GM19467 (cell line): Measurements from ENCODE around the gene CBR3.
"Not testable (repeated sequence)": the region's sequence is repeated elsewhere in the genome, so short reads cannot be mapped to it uniquely, and the experiment has no call there.

ENCODE experiments used
- ATAC-seq: cut with Tn5 transposase; IDR thresholded peaks from one replicate; pipeline ENCODE4 v1.9.1; 2021; ENCODE audit warnings: mild to moderate bottlenecking, moderate library complexity; ENCODE audit not compliant: unreplicated experiment

Gene CBR3

DNA sequence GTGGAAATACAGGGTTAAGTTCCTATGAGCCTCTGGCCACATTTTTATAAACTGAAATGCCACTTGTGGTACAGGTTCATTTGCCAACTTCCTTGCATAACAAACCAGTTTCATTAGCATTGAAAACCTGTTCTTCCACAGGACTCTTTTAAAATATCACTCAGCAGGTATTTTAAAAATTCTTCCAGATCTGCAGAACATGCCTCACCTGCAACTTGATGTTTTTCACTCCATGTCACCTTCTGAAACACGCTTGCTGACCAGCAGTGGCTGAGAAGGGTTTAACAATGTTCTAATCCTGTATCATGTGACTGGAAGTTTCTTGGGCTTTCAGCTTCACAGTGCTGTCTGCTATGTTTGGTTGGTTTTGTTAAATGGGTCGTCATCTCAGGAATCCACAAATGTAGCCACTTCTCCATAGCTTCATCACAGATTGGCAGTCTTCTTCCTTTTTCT, 17.6 kb upstream of the CBR3 start:
- no peak for ATAC-seq

- no peak for ATAC-seq
Observed at GRCh38 chr21:36120304-36120888, 14.5 kb upstream of the CBR3 start.

DNA sequence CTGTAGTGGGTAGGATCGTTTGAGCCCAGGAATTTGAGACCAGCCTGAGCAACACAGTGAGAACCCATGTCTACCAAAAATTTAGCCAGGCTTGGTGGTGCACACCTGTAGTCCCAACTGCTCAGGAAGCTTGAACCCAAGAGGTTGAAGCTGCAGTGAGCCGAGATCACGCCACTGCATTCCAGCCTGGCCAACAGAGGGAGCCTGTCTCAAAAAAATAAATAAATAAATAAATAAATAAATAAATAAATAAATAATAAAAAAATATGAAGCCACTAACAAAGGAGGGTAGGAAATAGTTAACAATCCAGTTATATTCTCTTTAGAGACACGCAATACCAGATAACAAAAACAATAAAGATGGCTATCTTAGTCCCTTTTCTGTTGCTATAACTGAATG, 11.9 kb upstream of the CBR3 start:
- ATAC-seq, result no peak

DNA sequence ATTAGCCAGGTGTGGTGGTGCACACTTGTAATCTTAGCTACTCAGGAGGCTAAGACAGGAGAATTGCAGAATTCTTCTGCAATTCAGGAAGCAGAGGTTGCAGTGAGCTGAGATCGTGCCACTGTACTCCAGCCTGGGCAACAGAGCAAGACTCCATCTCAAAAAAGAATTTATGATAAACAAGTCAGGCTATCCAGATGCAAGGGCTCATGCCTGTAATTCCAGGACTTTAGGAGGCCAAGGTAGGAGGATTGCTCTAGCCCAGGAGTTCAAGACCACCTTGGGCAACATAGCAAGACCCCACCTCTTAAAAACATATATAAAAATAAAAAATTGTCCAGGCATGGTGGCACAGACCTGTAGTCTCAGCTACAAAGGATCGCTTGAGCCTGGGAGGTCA, 10.5 kb upstream of the CBR3 start:
- no peak for ATAC-seq

- ATAC-seq, result no peak
Observed at GRCh38 chr21:36125512-36126207, 9.2 kb upstream of the CBR3 start.

DNA sequence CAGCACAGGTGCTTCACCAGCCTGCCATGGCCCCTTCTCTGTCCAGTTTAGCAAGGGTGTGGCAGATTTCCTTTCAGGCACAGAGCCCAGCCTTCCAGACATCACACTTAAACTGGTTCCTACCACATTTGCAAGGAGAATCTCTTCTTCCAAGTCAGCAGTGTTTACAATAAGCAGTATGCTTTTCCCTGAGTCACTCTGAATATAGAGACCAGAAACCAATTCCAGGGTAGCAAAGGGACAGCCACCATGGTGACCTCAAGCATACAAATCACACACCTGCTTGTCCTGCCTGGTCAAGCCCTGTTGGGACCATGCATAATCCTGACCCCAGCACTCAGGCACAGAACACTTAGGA, 8.7 kb upstream of the CBR3 start:
- no peak for ATAC-seq

DNA sequence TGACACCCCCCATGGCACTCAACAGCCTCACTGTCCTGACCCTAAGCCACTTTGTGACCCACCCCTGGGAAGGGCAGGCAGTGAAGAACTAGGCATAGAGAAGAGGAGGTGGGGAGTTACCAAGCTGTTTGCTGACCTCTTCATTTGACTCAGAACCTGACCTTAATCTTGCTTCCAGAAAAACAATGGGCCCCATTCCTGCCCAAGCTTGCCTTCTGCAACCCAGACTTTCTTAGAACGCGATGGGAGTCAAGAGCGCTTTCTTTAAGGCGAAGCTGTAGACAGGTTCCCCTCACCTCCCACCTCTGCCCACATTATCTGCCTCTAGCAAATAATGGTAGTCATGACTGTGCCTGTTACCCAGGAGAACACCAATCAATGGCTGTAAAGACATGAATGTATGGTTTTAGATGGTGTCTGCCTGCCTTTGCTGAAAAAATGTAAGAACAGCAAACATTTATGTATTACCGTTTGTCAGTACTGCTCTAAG, 8.2 kb upstream of the CBR3 start:
- no peak for ATAC-seq

DNA sequence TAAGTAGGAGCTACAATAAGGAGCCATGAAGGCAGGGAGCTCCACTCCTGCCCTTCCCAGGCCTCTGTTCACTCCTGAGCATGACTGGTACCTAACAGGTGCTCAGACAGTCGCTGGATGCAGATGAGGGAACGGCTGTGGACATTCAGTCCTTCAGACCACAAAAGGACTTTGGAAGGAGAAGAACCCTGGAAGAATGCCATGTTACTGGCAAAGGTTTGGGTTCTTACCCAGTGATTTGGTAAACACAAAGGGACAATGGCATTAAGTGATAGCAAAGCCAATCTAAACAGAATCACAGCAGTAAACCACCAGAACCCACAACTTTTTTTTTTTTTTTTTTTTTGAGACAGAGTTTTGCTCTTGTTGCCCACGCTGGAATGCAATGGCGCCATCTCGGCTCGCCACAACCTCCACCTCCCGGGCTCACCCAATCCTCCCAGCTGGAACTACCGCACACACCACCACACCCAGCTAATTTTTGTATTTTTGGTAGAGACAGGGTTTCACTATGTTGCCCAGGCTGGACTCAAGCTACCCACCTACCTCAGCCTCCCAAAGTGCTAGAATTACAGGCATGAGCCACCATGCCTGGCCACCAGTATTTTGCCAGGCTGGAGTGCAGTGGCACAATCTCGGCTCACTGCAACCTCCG, 7.5 kb upstream of the CBR3 start:
- ATAC-seq, result no peak

GRCh38 chr21:36127977-36128376, 6.9 kb upstream of the CBR3 start:
- ATAC-seq, result no peak

DNA sequence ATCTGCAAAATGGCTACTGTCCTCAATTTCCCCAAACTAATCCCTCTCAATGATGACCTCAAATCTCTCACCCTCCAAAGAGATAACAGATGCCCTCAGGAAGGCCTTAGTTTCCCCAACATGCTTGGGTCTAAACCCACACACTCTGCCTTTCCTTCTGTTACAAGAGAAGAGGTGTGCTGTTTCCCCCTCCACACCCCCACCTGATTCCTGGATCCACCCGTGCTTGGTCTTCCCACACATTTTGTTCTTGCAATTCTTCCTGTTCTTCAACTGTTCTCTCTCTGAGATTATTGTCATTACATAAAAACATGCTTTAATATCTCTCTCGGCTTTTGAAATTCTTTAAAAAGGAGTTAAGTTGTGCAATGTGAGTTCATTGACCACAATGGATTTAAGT, 5.7 kb upstream of the CBR3 start:
- no peak for ATAC-seq

DNA sequence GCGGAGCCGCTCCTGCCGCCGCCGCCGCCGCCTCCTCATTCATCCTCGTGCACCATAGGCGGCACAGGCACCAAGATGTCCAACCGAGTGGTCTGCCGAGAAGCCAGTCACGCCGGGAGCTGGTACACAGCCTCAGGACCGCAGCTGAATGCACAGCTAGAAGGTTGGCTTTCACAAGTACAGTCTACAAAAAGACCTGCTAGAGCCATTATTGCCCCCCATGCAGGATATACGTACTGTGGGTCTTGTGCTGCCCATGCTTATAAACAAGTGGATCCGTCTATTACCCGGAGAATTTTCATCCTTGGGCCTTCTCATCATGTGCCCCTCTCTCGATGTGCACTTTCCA, 4.5 kb upstream of the CBR3 start:
- not testable (repeated sequence) for ATAC-seq

DNA sequence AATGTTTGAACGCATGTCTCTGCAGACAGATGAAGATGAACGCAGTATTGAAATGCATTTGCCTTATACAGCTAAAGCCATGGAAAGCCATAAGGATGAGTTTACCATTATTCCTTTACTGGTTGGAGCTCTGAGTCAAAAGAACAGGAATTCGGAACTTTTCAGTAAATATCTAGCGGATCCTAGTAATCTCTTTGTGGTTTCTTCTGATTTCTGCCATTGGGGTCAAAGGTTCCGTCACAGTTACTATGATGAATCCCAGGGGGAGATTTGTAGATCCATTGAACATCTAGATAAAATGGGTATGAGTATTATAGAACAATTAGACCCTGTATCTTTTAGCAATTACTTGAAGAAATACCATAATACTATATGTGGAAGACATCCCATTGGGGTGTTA, 4.0 kb upstream of the CBR3 start:
- not testable (repeated sequence) for ATAC-seq

DNA sequence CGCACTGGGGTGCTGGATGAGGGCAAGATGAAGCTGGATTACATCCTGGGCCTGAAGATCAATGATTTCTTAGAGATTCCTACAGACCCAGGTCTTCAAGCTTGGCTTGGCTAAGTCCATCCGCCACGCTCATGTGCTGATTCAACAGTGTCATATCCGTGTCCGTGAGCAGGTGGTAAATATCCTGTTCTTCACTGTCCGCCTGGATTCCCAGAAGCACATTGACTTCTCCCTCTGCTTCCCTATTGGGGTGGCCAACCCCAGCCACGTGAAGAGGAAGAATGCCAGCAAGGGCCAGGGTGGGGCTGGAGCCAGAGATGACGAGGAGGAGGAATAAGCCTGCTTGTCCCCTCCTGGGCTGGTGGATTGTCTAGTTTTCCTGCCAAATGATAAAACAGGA, 2.2 kb upstream of the CBR3 start:
- ATAC-seq, result no peak

GRCh38 chr21:36135391-36136102, 668 bp downstream of the CBR3 start:
- ATAC-seq, result no peak

DNA sequence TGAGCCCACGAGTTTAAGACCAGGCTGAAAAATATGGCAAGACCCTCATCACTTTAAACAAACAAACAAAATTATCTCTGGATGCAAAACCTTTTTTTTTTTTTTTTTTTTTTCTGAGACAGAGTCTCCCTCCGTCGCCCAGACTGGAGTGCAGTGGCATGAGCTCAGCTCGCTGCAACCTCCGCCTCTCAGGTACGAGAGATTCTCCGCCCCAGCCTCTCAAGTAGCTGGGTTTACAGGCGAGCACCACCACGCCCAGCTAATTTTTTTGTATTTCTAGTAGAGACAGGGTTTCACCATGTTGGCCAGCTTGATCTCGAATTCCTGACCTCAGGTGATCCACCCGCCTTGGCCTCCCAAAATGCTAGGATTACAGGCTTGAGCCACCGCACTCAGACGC, 4.9 kb downstream of the CBR3 start:
- ATAC-seq, result not testable (repeated sequence)

DNA sequence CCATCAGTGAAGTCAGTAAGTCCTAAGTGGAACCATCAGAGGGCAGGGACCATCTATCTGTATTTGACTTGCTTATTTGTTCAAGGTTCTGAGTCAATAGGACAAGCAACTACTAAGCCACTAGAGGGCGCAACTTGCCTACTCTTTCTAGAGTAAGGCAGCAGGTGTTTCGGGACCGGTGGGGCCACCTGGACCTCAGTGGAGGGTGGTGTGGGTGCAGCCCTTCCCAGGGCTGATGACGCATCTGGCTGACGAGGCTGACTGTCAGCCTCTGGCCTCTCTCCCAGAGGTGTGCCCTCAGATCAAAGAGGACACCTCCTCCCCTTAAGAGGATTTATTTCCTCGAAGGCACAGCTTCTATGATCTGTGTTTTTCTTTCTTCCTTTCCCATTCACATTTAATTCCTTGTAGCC, 6.6 kb downstream of the CBR3 start:
- ATAC-seq, result peak; percentile 76

DNA sequence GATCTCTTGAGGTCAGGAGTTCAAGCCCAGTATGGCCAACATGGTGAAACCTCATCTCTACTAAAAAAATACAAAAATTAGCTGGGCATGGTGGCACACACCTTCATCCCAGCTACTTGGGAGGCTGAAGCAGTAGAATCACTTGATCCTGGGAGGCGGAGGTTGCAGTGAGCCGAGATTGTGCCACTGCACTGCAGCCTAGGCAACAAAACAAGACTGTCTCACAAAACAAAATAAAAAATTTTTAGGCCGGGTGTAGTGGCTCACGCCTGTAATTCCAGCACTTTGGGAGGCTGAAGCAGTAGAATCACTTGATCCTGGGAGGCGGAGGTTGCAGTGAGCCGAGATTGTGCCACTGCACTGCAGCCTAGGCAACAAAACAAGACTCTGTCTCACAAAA, 9.4 kb downstream of the CBR3 start:
- not testable (repeated sequence) for ATAC-seq

- no peak for ATAC-seq
Observed at GRCh38 chr21:36145259-36145658, 10.4 kb downstream of the CBR3 start.

- no peak for ATAC-seq
Observed at GRCh38 chr21:36147911-36148310, 13.0 kb downstream of the CBR3 start.

GRCh38 chr21:36148886-36149285, 14.0 kb downstream of the CBR3 start:
- ATAC-seq, result no peak

GRCh38 chr21:36149788-36150711, 15.2 kb downstream of the CBR3 start:
- no peak for ATAC-seq
